SK-MEL-5 (cell line): Measurements from ENCODE around the gene BBX. TPM values are rescaled to one million over a fixed set of nuclear protein-coding genes. Genes with fewer than 3 reads are reported as not detected.

Source experiments
- DNase-seq: peaks from one replicate; pipeline ENCODE4 v3.0.0-alpha.2; 2016; ENCODE audit warnings: low read depth, low spot score
- in situ Hi-C: cut with HindIII; loops from 2 replicates; pipeline ENCODE4 v1.10.0; 2016; ENCODE audit warnings: low sequenced_read_pairs, high pct_unique_total_duplicates, low pct_unique_long_range_greater_than_20kb
- total RNA-seq: library from RNA; depleted of rRNA; stranded (reverse); fragments of >200 nt; shearing (Covaris generic); gene quantifications from 2 replicates; pipeline ENCODE4 v1.2.3, GENCODE V29; 2014

Gene BBX
- total RNA-seq, 1 experiment from 2014 or later: 81.9 TPM

GRCh38 chr3:107745354-107745753, 222.6 kb downstream of the BBX start:
- in situ Hi-C loops: no loop called here
- DNase-seq: peak; percentile 22

GRCh38 chr3:107752202-107752990, 229.6 kb downstream of the BBX start:
- in situ Hi-C loops: no loop called here
- peak; percentile 76 for DNase-seq

GRCh38 chr3:107753494-107753893, 230.7 kb downstream of the BBX start:
- peak; percentile 82 for DNase-seq
- in situ Hi-C loops: no loop called here

GRCh38 chr3:107753976-107754375, 231.2 kb downstream of the BBX start:
- DNase-seq: peak; percentile 62
- in situ Hi-C loops: no loop called here

- peak; percentile 14 for DNase-seq
- in situ Hi-C loops: no loop called here
Measured at GRCh38 chr3:107756649-107757048, 233.9 kb downstream of the BBX start.

GRCh38 chr3:107757140-107757539, 234.4 kb downstream of the BBX start:
- in situ Hi-C loops: no loop called here
- no peak for DNase-seq

GRCh38 chr3:107760144-107760543, 237.4 kb downstream of the BBX start:
- DNase-seq: no peak
- in situ Hi-C loops: no loop called here

- in situ Hi-C loops: no loop called here
- no peak for DNase-seq
Measured at GRCh38 chr3:107761391-107761790, 238.6 kb downstream of the BBX start.

- DNase-seq: no peak
- in situ Hi-C loops: no loop called here
Measured at GRCh38 chr3:107765524-107765923, 242.8 kb downstream of the BBX start.

- in situ Hi-C loops: no loop called here
- no peak for DNase-seq
Measured at GRCh38 chr3:107767897-107768605, 245.3 kb downstream of the BBX start.

GRCh38 chr3:107769882-107770281, 247.1 kb downstream of the BBX start:
- in situ Hi-C loops: no loop called here
- no peak for DNase-seq

- in situ Hi-C loops: no loop called here
- no peak for DNase-seq
Measured at GRCh38 chr3:107772016-107772415, 249.3 kb downstream of the BBX start.

- in situ Hi-C loops: no loop called here
- DNase-seq: no peak
Measured at GRCh38 chr3:107775974-107776373, 253.2 kb downstream of the BBX start.

GRCh38 chr3:107781253-107781652, 258.5 kb downstream of the BBX start:
- in situ Hi-C loops: no loop called here
- DNase-seq: no peak

GRCh38 chr3:107782054-107782453, 259.3 kb downstream of the BBX start:
- in situ Hi-C loops: no loop called here
- no peak for DNase-seq

GRCh38 chr3:107790612-107791011, 267.9 kb downstream of the BBX start:
- DNase-seq: no peak
- in situ Hi-C loops: no loop called here

GRCh38 chr3:107791027-107791426, 268.3 kb downstream of the BBX start:
- in situ Hi-C loops: no loop called here
- DNase-seq: no peak

- in situ Hi-C loops: no loop called here
- no peak for DNase-seq
Measured at GRCh38 chr3:107791450-107791849, 268.7 kb downstream of the BBX start.
